Measurements from ENCODE around the gene RAPGEF5. TPM values are rescaled to one million over a fixed set of nuclear protein-coding genes. Genes with fewer than 3 reads are reported as not detected.

Gene RAPGEF5
- total RNA-seq, 1 experiment from 2014 or later: 16.4 TPM

- Histone ChIP-seq H3K9me2 (ENCODE audit: insufficient read depth) (no peaks in the 10 kb centered on the region), H3K4me2 (no peak overlapping the region), H3F3A (ENCODE audit: insufficient read depth, low read depth) (no peaks in the 10 kb centered on the region), H3K4me1 (replicated peaks; ENCODE audit: insufficient read depth) (no peaks in the 10 kb centered on the region), H4K20me1 (ENCODE audit: insufficient read depth) (no peaks in the 10 kb centered on the region), H2AFZ (no peak overlapping the region), H3K79me2 (ENCODE audit: low read depth) (no peaks in the 10 kb centered on the region), H3K27ac (no peak overlapping the region), H3K36me3 (ENCODE audit: low read depth) (no peaks in the 10 kb centered on the region), H3K4me3 (no peak overlapping the region), H3K9me3 (ENCODE audit: insufficient read depth, low read depth) (no peaks in the 10 kb centered on the region), H3K27me3 (ENCODE audit: insufficient read depth, low read depth) (no peaks in the 10 kb centered on the region)
- ChIA-PET CTCF (no interaction called here), POLR2A (ENCODE audit: unreplicated experiment) (no interaction called here)
- DNase-seq: no peak
- TF ChIP-seq EZH2 (IDR thresholded peaks at IDR 0.05; ENCODE audit: low read depth): no peak
- TF ChIP-seq, protein P1, sequence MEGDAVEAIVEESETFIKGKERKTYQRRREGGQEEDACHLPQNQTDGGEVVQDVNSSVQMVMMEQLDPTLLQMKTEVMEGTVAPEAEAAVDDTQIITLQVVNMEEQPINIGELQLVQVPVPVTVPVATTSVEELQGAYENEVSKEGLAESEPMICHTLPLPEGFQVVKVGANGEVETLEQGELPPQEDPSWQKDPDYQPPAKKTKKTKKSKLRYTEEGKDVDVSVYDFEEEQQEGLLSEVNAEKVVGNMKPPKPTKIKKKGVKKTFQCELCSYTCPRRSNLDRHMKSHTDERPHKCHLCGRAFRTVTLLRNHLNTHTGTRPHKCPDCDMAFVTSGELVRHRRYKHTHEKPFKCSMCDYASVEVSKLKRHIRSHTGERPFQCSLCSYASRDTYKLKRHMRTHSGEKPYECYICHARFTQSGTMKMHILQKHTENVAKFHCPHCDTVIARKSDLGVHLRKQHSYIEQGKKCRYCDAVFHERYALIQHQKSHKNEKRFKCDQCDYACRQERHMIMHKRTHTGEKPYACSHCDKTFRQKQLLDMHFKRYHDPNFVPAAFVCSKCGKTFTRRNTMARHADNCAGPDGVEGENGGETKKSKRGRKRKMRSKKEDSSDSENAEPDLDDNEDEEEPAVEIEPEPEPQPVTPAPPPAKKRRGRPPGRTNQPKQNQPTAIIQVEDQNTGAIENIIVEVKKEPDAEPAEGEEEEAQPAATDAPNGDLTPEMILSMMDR (conservative IDR thresholded peaks at IDR 0.05): no peak
- intact Hi-C loops (cut with micrococcal nuclease; ENCODE audit: unreplicated experiment): no loop called here
- no TSS peak for BruUV-seq (replicated peaks)
Observed at GRCh38 chr7:22387583-22387982, 30.6 kb upstream of the RAPGEF5 start.

GRCh38 chr7:22386865-22387264 lies 29.9 kb upstream of the RAPGEF5 start:
- no peaks in the 10 kb centered on the region for H3K27me3 ChIP-seq (ENCODE audit: insufficient read depth, low read depth)
- H3K4me3 ChIP-seq: no peak overlapping the region
- H3K4me2 ChIP-seq: no peak overlapping the region
- ChIA-PET CTCF (no interaction called here), POLR2A (ENCODE audit: unreplicated experiment) (no interaction called here)
- H3K4me1 ChIP-seq (replicated peaks; ENCODE audit: insufficient read depth): no peaks in the 10 kb centered on the region
- no peak for DNase-seq
- H3K9me3 ChIP-seq (ENCODE audit: insufficient read depth, low read depth): no peaks in the 10 kb centered on the region
- no peaks in the 10 kb centered on the region for H3K79me2 ChIP-seq (ENCODE audit: low read depth)
- intact Hi-C loops (cut with micrococcal nuclease; ENCODE audit: unreplicated experiment): no loop called here
- H3K36me3 ChIP-seq (ENCODE audit: low read depth): no peaks in the 10 kb centered on the region
- TF ChIP-seq, protein P1 (conservative IDR thresholded peaks at IDR 0.05): no peak
- no peak for TF ChIP-seq EZH2 (IDR thresholded peaks at IDR 0.05; ENCODE audit: low read depth)
- H3F3A ChIP-seq (ENCODE audit: insufficient read depth, low read depth): no peaks in the 10 kb centered on the region
- no peaks in the 10 kb centered on the region for H3K9me2 ChIP-seq (ENCODE audit: insufficient read depth)
- H4K20me1 ChIP-seq (ENCODE audit: insufficient read depth): no peaks in the 10 kb centered on the region
- H3K27ac ChIP-seq: no peak overlapping the region
- H2AFZ ChIP-seq: no peak overlapping the region
- no TSS peak for BruUV-seq (replicated peaks)

- H3K9me2 ChIP-seq (ENCODE audit: insufficient read depth): no peaks in the 10 kb centered on the region
- H3K4me1 ChIP-seq (replicated peaks; ENCODE audit: insufficient read depth): no peaks in the 10 kb centered on the region
- no TSS peak for BruUV-seq (replicated peaks)
- H3K79me2 ChIP-seq (ENCODE audit: low read depth): no peaks in the 10 kb centered on the region
- H3K27me3 ChIP-seq (ENCODE audit: insufficient read depth, low read depth): no peaks in the 10 kb centered on the region
- ChIA-PET CTCF (no interaction called here), POLR2A (ENCODE audit: unreplicated experiment) (no interaction called here)
- H3F3A ChIP-seq (ENCODE audit: insufficient read depth, low read depth): no peaks in the 10 kb centered on the region
- no peak for DNase-seq
- no peak overlapping the region for H3K4me3 ChIP-seq
- H3K4me2 ChIP-seq: no peak overlapping the region
- H2AFZ ChIP-seq: no peak overlapping the region
- no peak overlapping the region for H3K27ac ChIP-seq
- H3K36me3 ChIP-seq (ENCODE audit: low read depth): no peaks in the 10 kb centered on the region
- TF ChIP-seq, protein P1 (conservative IDR thresholded peaks at IDR 0.05): no peak
- no peak for TF ChIP-seq EZH2 (IDR thresholded peaks at IDR 0.05; ENCODE audit: low read depth)
- no peaks in the 10 kb centered on the region for H4K20me1 ChIP-seq (ENCODE audit: insufficient read depth)
- intact Hi-C loops (cut with micrococcal nuclease; ENCODE audit: unreplicated experiment): no loop called here
- no peaks in the 10 kb centered on the region for H3K9me3 ChIP-seq (ENCODE audit: insufficient read depth, low read depth)
Observed at GRCh38 chr7:22386206-22386858, 29.4 kb upstream of the RAPGEF5 start.
